Stimulated activated CD4-positive, alpha-beta T cell treated with anti-CD3 and anti-CD28 coated beads, TNF-alpha, amount 100 ng/mL, for 24 hours (primary cell): ENCODE results near the gene AMER2.

Source experiments
- DNase-seq, 3 experiments: peaks; one replicate each; pipeline ENCODE4 v3.0.0-alpha.2; 2020; ENCODE audit warnings: low read depth in 3 of 3

The AMER2 gene, protein sequence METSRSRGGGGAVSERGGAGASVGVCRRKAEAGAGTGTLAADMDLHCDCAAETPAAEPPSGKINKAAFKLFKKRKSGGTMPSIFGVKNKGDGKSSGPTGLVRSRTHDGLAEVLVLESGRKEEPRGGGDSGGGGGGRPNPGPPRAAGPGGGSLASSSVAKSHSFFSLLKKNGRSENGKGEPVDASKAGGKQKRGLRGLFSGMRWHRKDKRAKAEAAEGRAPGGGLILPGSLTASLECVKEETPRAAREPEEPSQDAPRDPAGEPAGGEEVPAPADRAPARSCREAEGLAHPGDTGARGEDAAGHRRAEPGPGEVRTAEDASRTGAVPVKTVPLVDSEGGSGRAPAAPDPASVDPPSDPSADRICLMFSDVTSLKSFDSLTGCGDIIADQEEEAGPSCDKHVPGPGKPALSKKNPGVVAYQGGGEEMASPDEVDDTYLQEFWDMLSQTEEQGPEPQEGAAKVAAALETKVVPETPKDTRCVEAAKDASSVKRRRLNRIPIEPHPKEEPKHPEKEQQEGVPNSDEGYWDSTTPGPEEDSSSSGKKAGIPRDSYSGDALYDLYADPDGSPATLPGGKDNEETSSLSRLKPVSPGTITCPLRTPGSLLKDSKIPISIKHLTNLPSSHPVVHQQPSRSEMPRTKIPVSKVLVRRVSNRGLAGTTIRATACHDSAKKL

DNA sequence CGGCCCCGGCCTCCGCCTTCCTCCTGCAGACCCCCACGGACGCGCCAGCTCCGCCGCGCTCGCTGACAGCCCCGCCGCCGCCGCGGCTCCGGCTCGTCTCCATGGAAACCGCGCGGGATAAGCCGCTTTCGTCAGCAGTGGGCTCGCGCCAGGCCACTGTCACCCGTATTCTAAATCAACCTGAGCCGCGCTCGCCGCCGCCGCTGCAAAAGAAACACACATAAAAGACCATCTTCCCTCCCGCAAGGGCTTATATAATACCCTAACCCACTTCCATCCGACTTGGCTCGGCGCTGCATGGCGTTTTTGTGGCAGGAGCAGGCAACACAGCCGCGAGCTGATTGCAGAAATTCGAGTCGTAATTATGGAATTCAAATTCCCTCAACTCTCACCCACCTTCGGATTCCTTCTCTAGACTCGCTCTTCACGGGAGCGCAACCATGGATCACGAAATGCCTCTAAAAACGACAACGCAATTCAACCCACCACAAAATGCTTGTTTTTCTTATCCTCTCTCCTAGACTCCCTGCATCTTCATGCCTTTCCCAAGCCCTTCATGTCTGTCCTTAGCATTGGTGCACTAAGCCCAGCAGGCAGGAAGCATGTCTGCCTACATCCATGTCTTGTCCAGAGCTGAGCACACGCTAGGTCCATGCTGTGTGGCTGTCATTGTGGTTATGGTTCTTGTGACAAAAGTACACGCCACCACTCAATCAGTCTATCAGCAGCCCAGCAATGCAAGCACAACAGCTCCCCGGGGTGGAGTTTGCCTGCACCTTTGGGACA lies at the start of gene AMER2:
Gene AMER2 (minus strand): TSS at position 772 of the 786 bp plus-strand sequence. CDS start 669 bp downstream, at position 103.
- DNase-seq, result peak in 1 of 3 experiments; percentile 12

GRCh38 chr13:25218019-25218418 lies 45.9 kb upstream of the AMER2 start:
- no peak for DNase-seq

DNA sequence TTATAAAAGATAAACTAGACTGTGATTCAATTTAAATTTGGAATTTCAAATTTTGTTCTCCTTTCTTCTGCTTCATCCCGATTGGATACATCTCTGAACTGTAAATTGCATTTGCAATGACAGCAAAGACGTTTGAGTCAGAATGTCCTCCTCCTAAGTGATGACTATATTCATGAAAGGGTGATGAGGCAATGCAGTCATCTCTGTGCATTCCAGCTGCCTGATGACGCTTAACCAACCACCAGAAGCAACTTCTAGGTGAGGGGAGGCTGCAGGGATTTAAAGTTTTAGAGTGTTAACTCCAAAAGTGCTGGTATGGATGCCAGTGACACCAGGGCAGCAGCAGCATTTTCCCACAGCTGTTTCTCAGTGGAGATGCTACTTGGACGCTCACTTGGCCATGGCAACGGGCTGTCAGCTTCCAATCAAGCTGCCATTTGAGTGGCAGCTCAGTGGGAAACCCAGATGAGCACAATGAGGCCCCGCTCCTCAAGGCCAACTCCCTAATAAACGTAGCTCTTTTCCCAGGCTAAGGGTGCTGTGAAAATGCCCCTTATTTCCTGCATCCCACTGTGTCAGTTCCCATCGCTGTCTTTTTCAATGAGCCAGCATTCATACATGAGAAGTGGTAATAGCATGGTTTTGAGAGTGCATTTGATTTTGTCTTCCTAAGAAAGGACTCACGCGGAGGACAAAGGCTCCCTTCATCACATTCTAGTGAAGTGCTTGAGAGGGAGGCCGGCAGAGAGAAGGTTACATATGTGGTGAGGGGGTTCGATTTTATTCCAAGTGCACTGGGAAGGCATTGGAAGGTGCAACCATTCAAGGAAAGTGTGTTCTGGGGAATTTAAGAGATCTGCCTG lies 45.2 kb upstream of the AMER2 start:
- no peak for DNase-seq

- no peak for DNase-seq
Observed at GRCh38 chr13:25215253-25215575, 43.1 kb upstream of the AMER2 start.

DNA sequence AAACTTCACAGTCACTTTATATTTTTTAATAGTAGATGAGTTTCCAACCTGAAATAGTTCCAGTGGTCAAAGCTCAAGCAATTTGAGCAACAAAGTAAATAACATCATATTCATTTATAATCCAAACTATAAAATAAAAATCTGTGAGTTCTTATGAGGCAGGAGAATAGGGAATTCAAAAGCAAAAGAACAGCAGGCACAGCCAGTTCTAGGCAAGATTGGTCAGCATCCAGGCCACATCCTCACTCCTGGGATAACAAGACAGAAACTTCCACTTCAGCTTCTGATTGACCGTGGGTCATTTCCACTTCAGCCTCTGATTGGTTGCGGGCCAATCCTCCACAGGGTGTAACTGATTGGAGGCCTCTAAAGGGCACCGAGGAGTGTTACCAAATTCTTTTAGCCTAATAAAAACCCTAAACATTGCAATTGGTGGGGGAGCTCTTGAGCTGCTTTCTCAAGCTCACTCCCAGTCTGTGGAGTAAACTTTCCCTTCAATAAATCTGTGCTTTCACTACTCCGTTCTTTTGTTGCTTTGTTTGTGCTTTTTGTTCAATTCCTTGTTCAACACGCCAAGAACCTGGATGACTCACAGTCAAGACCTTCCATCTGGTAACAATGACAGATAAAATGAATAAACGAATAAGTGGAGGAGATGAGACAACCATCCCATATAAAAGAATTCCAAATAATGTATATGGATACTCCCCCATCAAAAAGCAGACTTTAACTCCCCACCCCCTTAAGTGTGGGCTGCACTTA lies 42.6 kb upstream of the AMER2 start:
- no peak for DNase-seq

DNA sequence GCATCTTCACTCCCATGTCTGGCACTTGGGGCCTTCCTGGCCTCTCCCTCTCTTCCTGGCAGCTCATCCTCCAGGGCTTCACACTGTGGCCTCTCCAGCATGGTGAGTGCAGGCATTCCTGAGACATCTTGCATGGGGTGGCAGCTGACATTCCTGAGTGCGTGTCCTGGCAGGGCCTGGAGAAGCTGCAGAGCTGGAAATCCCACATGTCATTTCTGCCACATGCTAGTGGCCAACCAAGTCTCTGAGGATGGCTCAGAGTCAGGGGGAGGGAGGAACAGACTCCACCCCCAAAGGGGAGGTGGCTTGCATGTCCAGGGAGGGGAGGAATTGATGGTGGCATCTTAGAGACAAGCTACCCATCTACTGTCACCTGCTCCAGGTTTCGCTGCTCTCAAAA lies 41.6 kb upstream of the AMER2 start:
- no peak for DNase-seq

- no peak for DNase-seq
Observed at GRCh38 chr13:25210842-25211569, 38.9 kb upstream of the AMER2 start.

GRCh38 chr13:25207291-25207810 lies 35.3 kb upstream of the AMER2 start:
- DNase-seq, result no peak

GRCh38 chr13:25204863-25205262 lies 32.8 kb upstream of the AMER2 start:
- DNase-seq, result no peak

DNA sequence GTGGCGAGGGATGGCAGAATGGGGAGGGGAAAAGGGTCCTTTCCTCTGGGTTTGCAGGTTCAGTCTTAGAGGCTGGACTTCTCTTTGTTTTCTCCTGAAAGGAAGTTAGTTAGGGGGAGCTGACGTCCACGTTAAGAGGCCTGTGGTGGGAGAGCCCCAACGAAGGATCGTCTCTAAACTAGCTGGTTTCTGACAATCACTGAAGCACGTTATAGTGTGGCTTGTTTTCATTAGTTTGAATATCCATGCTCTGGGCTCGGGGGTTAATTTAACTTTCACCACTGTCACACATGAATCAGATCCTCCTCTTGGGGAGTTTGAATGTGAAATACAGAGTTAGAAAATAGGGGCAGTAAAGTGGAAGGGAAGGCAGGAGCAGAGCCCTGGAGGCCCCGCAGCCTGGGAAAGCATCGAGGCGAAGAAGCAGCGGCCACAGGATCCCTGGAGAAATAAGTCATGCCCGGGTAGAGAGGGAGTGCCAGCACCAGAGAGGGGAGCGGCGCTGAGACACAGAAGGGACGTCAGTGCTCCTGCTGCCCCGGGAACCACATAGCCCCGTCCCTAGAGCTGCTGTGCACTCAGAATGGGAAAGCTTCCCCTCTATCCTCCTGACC lies 31.1 kb upstream of the AMER2 start:
- DNase-seq, result no peak

- DNase-seq, result no peak
Observed at GRCh38 chr13:25200783-25201182, 28.7 kb upstream of the AMER2 start.

DNA sequence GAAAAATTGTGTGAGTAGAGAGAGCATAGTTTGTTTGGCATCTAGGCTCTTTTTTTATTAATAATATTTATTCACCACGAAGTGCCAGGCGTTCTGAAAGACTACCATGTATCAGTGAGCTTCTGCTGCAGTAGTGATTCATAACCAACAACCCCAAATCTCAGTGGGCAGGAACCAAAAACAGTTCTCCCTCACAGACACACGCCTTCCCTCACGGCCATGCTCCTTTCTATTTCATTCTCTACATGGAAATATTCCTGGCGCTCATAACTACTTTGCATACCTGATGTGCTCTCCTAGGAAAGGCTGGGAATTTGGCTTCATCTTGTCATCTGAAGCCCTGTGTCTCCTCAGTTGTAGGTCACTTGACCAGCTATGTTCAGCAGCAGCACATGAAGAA lies 26.6 kb upstream of the AMER2 start:
- DNase-seq, result no peak

- DNase-seq, result no peak
Observed at GRCh38 chr13:25196971-25197370, 24.9 kb upstream of the AMER2 start.

GRCh38 chr13:25192936-25193335 lies 20.8 kb upstream of the AMER2 start:
- DNase-seq, result no peak

DNA sequence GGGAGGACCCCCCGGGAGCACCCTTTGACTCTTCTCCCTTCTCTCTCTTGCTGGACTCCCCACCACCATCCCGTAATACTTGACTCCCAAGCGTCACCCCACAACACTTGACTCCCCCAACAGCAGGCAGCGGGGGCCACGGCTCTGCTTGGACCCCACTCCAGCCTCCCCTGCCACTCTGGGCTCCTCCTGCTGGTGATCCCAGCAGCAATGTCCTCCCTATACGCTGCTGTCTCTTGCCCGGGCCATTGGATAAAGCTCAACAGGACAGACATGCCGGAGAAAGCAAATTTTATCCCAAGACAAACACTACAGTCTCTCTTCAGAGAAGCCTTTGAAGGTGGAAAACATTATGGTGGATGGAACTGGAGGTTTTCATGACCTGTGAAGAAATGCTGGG lies 20.4 kb upstream of the AMER2 start:
- no peak for DNase-seq

DNA sequence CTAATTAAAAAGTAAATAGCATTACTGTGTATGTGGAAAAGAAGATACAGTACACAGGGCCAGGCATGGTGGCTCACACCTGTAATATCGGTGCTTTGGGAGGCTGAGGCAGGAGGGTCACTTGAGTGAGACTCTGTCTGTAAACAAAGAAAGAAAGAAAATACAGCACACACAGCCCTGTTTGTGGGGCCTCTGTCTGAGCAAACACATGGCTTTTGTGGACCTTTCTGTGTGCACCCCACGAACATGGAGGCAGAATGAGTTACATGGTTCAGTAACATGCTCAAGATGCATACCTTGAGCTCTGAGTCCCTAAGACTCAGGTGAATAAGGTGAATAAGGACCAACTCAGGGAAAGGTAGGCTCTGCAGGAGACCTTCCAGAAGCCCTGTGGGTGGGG lies 20.0 kb upstream of the AMER2 start:
- no peak for DNase-seq

- no peak for DNase-seq
Observed at GRCh38 chr13:25190771-25191170, 18.7 kb upstream of the AMER2 start.

DNA sequence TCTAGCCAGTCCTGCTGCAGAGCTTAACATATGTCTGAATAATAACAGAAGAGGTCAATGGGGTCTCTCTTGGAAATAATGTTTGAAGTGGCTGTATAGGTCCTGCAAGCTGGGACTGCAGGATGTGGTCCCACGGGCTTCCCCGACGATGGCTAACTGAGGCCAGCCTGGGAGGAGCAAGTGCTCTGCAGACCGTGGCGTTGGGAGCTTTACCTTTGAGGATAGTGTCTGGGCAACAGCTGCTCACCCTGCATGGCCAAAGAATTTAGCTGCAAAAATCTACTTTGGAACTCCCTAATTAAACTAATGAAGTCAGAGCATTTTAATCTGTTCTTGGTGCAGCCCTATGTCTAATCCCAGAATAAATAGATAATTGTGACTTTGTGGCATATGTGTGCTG lies 18.2 kb upstream of the AMER2 start:
- DNase-seq, result no peak

DNA sequence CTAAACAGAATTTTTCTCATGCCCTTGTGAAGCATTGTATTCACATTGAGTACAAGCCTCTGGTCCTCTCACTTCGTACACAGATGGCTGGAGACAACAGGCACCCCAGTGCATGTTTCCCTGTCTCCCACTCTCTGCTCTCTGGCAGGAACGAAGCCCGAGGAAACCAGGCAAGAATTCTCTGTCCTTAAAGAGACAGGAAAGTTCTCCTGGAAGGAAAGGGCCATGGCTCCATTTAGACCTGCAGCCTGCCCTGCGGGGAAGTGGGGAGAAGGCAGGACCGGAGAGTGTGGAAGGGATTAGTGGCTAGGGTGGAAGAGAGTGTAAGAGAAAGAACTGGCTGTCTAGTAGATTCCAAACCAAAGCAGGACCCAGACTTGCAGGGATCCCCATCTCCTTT lies 15.5 kb upstream of the AMER2 start:
- DNase-seq, result no peak

- DNase-seq, result no peak
Observed at GRCh38 chr13:25186187-25186586, 14.1 kb upstream of the AMER2 start.
